HEK293T (cell line): ENCODE data around the gene GPRC5D.

Experiments
- FOXK2 ChIP-seq: fragments of 450-650 bp; IDR thresholded peaks from 2 replicates; pipeline ENCODE4 v1.6.1; 2016; ENCODE audit warnings: mild to moderate bottlenecking
- HDGF ChIP-seq: fragments of 450-650 bp; IDR thresholded peaks from 2 replicates; pipeline ENCODE4 v1.6.1; 2017; ENCODE audit warnings: antibody characterized with exemption, borderline replicate concordance

GRCh38 chr12:12996209-12996608 lies 44.2 kb upstream of the GPRC5D start:
- TF ChIP-seq FOXK2 (no peak), HDGF (no peak)
